HUDEP-2 (cell line): Measurements from ENCODE around the gene ZMYND15.
A peak's percentile ranks its signal among the peaks of the same experiment; 100 is the strongest.
"Not testable (repeated sequence)": the region's sequence is repeated elsewhere in the genome, so short reads cannot be mapped to it uniquely, and the experiment has no call there.

Experiments
- DNase-seq, 76 experiments: peaks; one replicate each; lab custom pipeline; 2025; ENCODE audit not compliant: unreplicated experiment in 76 of 76; lab: John Stamatoyannopoulos, UW

ZMYND15 gene

GRCh38 chr17:4739122-4740024 lies at the start of gene ZMYND15, which contains the start of gene CXCL16:
Gene ZMYND15, plus strand, starts transcription at chr17:4739833. Its CDS starts 716 bp downstream, at chr17:4740549.
Gene CXCL16, minus strand, starts transcription at chr17:4739928. Its CDS starts 589 bp downstream, at chr17:4739339.
- no peak for DNase-seq

- not testable (repeated sequence) for DNase-seq
Observed at GRCh38 chr17:4689872-4690271, 49.8 kb upstream of the ZMYND15 start.

GRCh38 chr17:4690745-4691144 lies 48.9 kb upstream of the ZMYND15 start:
- no peak for DNase-seq

GRCh38 chr17:4691686-4692085 lies 47.9 kb upstream of the ZMYND15 start:
- DNase-seq: no peak

GRCh38 chr17:4693416-4693815 lies 46.2 kb upstream of the ZMYND15 start:
- no peak for DNase-seq

GRCh38 chr17:4696437-4696805 lies 43.2 kb upstream of the ZMYND15 start:
- DNase-seq: no peak

- DNase-seq: not testable (repeated sequence)
Observed at GRCh38 chr17:4699401-4700056, 40.1 kb upstream of the ZMYND15 start.

- no peak for DNase-seq
Observed at GRCh38 chr17:4701116-4701515, 38.5 kb upstream of the ZMYND15 start.

- DNase-seq: no peak
Observed at GRCh38 chr17:4703330-4703691, 36.3 kb upstream of the ZMYND15 start.

GRCh38 chr17:4704574-4704907 lies 35.1 kb upstream of the ZMYND15 start:
- DNase-seq: not testable (repeated sequence)

GRCh38 chr17:4704991-4705390 lies 34.6 kb upstream of the ZMYND15 start:
- no peak for DNase-seq

- no peak for DNase-seq
Observed at GRCh38 chr17:4706121-4706520, 33.5 kb upstream of the ZMYND15 start.

- peak in 45 of 76 experiments; percentile 8 to 65 (median 29) for DNase-seq
Observed at GRCh38 chr17:4708436-4708835, 31.2 kb upstream of the ZMYND15 start.

- peak in 75 of 76 experiments; percentile 64 to 98 (median 96) for DNase-seq
Observed at GRCh38 chr17:4709794-4710692, 29.6 kb upstream of the ZMYND15 start, which contains the start of gene ARRB2. Gene ARRB2, plus strand, starts transcription at chr17:4710632. Its CDS starts 90 bp downstream, at chr17:4710722.

- peak in 1 of 76 experiments; percentile 7 for DNase-seq
Observed at GRCh38 chr17:4710693-4711634, 28.7 kb upstream of the ZMYND15 start.

- peak in 1 of 76 experiments; percentile 14 for DNase-seq
Observed at GRCh38 chr17:4711661-4712181, 27.9 kb upstream of the ZMYND15 start.

GRCh38 chr17:4712526-4712925 lies 27.1 kb upstream of the ZMYND15 start:
- peak in 1 of 76 experiments; percentile 15 for DNase-seq

- DNase-seq: not testable (repeated sequence)
Observed at GRCh38 chr17:4714340-4715062, 25.1 kb upstream of the ZMYND15 start.
